Measurements from ENCODE around the gene CLBA1.

- TF ChIP-seq POLR2A (IDR thresholded peaks at IDR 0.05; ENCODE audit: low read depth, low read length) (no peak), POLR2AphosphoS5 (IDR thresholded peaks at IDR 0.05; ENCODE audit: low read depth, low read length) (no peak), TAF1 (IDR thresholded peaks at IDR 0.05; ENCODE audit: borderline replicate concordance, low read depth, low read length) (no peak)
Measured at GRCh38 chr14:104972301-104973134, 13.1 kb upstream of the CLBA1 start.
